ENCODE results near the gene ZBTB42. TPM values are rescaled to one million over a fixed set of nuclear protein-coding genes. Genes with fewer than 3 reads are reported as not detected.

ZBTB42 gene
- total RNA-seq, 1 donor = 2.9 TPM

- Histone ChIP-seq H3K4me3 (ENCODE audit: low read length) (no peak overlapping the region), H3K27me3 (ENCODE audit: insufficient read depth, low read length) (no peaks in the 10 kb centered on the region), H3K4me1 (ENCODE audit: insufficient read depth, low read length) (peaks cover 34% of the 10 kb centered on the region), H3K9me3 (ENCODE audit: low read depth, low read length) (no peaks in the 10 kb centered on the region)
Observed at GRCh38 chr14:104785708-104786080, 15.2 kb upstream of the ZBTB42 start.

GRCh38 chr14:104786091-104786586 is 14.8 kb upstream of the ZBTB42 start:
- Histone ChIP-seq H3K27me3 (ENCODE audit: insufficient read depth, low read length) (no peaks in the 10 kb centered on the region), H3K4me1 (ENCODE audit: insufficient read depth, low read length) (peaks cover 34% of the 10 kb centered on the region), H3K9me3 (ENCODE audit: low read depth, low read length) (no peaks in the 10 kb centered on the region), H3K4me3 (ENCODE audit: low read length) (no peak overlapping the region)

- H3K4me3 ChIP-seq (ENCODE audit: low read length) = no peak overlapping the region
- no peaks in the 10 kb centered on the region for H3K9me3 ChIP-seq (ENCODE audit: low read depth, low read length)
- H3K4me1 ChIP-seq (ENCODE audit: insufficient read depth, low read length) = peaks cover 34% of the 10 kb centered on the region
- no peaks in the 10 kb centered on the region for H3K27me3 ChIP-seq (ENCODE audit: insufficient read depth, low read length)
Observed at GRCh38 chr14:104786726-104787675, 13.9 kb upstream of the ZBTB42 start.

GRCh38 chr14:104787736-104788135 is 13.2 kb upstream of the ZBTB42 start:
- no peaks in the 10 kb centered on the region for H3K27me3 ChIP-seq (ENCODE audit: insufficient read depth, low read length)
- no peak overlapping the region for H3K4me3 ChIP-seq (ENCODE audit: low read length)
- H3K9me3 ChIP-seq (ENCODE audit: low read depth, low read length) = no peaks in the 10 kb centered on the region
- H3K4me1 ChIP-seq (ENCODE audit: insufficient read depth, low read length) = peaks cover 38% of the 10 kb centered on the region

GRCh38 chr14:104788161-104788818 is 12.6 kb upstream of the ZBTB42 start:
- H3K27me3 ChIP-seq (ENCODE audit: insufficient read depth, low read length) = no peaks in the 10 kb centered on the region

GRCh38 chr14:104788873-104789663 is 11.8 kb upstream of the ZBTB42 start:
- no peaks in the 10 kb centered on the region for H3K27me3 ChIP-seq (ENCODE audit: insufficient read depth, low read length)
- H3K9me3 ChIP-seq (ENCODE audit: low read depth, low read length) = no peaks in the 10 kb centered on the region
- no peak overlapping the region for H3K4me3 ChIP-seq (ENCODE audit: low read length)
- H3K4me1 ChIP-seq (ENCODE audit: insufficient read depth, low read length) = peaks cover 51% of the 10 kb centered on the region

More at GRCh38 chr14:104788161-104788818, 12.6 kb upstream of the ZBTB42 start:
- H3K4me3 ChIP-seq (ENCODE audit: low read length) = no peak overlapping the region
- peaks cover 43% of the 10 kb centered on the region for H3K4me1 ChIP-seq (ENCODE audit: insufficient read depth, low read length)
- H3K9me3 ChIP-seq (ENCODE audit: low read depth, low read length) = no peaks in the 10 kb centered on the region

GRCh38 chr14:104789752-104790743 is 10.9 kb upstream of the ZBTB42 start:
- Histone ChIP-seq H3K27me3 (ENCODE audit: insufficient read depth, low read length) (no peaks in the 10 kb centered on the region), H3K4me3 (ENCODE audit: low read length) (no peak overlapping the region), H3K4me1 (ENCODE audit: insufficient read depth, low read length) (peaks cover 60% of the 10 kb centered on the region), H3K9me3 (ENCODE audit: low read depth, low read length) (no peaks in the 10 kb centered on the region)

- Histone ChIP-seq H3K4me1 (ENCODE audit: insufficient read depth, low read length) (peaks cover 61% of the 10 kb centered on the region), H3K9me3 (ENCODE audit: low read depth, low read length) (no peaks in the 10 kb centered on the region), H3K4me3 (ENCODE audit: low read length) (no peak overlapping the region), H3K27me3 (ENCODE audit: insufficient read depth, low read length) (no peaks in the 10 kb centered on the region)
Observed at GRCh38 chr14:104791425-104791824, 9.5 kb upstream of the ZBTB42 start.

GRCh38 chr14:104792101-104792884 is 8.6 kb upstream of the ZBTB42 start:
- Histone ChIP-seq H3K9me3 (ENCODE audit: low read depth, low read length) (no peaks in the 10 kb centered on the region), H3K27me3 (ENCODE audit: insufficient read depth, low read length) (no peaks in the 10 kb centered on the region), H3K4me1 (ENCODE audit: insufficient read depth, low read length) (peaks cover 53% of the 10 kb centered on the region), H3K4me3 (ENCODE audit: low read length) (no peak overlapping the region)

- no peak overlapping the region for H3K4me3 ChIP-seq (ENCODE audit: low read length)
- H3K9me3 ChIP-seq (ENCODE audit: low read depth, low read length) = no peaks in the 10 kb centered on the region
- no peaks in the 10 kb centered on the region for H3K27me3 ChIP-seq (ENCODE audit: insufficient read depth, low read length)
- peaks cover 44% of the 10 kb centered on the region for H3K4me1 ChIP-seq (ENCODE audit: insufficient read depth, low read length)
Observed at GRCh38 chr14:104792945-104793702, 7.8 kb upstream of the ZBTB42 start.

GRCh38 chr14:104793703-104793959 is 7.3 kb upstream of the ZBTB42 start:
- Histone ChIP-seq H3K27me3 (ENCODE audit: insufficient read depth, low read length) (no peaks in the 10 kb centered on the region), H3K9me3 (ENCODE audit: low read depth, low read length) (no peaks in the 10 kb centered on the region), H3K4me1 (ENCODE audit: insufficient read depth, low read length) (peaks cover 39% of the 10 kb centered on the region), H3K4me3 (ENCODE audit: low read length) (no peak overlapping the region)

- peaks cover 35% of the 10 kb centered on the region for H3K4me1 ChIP-seq (ENCODE audit: insufficient read depth, low read length)
Observed at GRCh38 chr14:104794099-104794498, 6.8 kb upstream of the ZBTB42 start.

GRCh38 chr14:104794631-104794992 is 6.3 kb upstream of the ZBTB42 start:
- Histone ChIP-seq H3K27me3 (ENCODE audit: insufficient read depth, low read length) (no peaks in the 10 kb centered on the region), H3K4me1 (ENCODE audit: insufficient read depth, low read length) (peaks cover 33% of the 10 kb centered on the region), H3K9me3 (ENCODE audit: low read depth, low read length) (no peaks in the 10 kb centered on the region), H3K4me3 (ENCODE audit: low read length) (peak overlapping the region; percentile 57)

More at GRCh38 chr14:104794099-104794498, 6.8 kb upstream of the ZBTB42 start:
- no peaks in the 10 kb centered on the region for H3K9me3 ChIP-seq (ENCODE audit: low read depth, low read length)
- H3K27me3 ChIP-seq (ENCODE audit: insufficient read depth, low read length) = no peaks in the 10 kb centered on the region
- peak overlapping the region; percentile 57 for H3K4me3 ChIP-seq (ENCODE audit: low read length)

Measured in mononuclear cell (primary cell).